HCT116 (cell line): Measurements from ENCODE around the gene STX5. TPM values are rescaled to one million over a fixed set of nuclear protein-coding genes. Genes with fewer than 3 reads are reported as not detected.

Experiments used
- ATAC-seq: fragments of 200-7000 bp; cut with Tn5 transposase; 2 replicates; pipeline ENCODE4 v1.9.1; 2020; ENCODE audit warnings: mild to moderate bottlenecking, moderate library complexity
- BruUV-seq: library from RNA; stranded (reverse); fragments of 400-500 nt; replicated peaks from 2 replicates; lab custom pipeline; 2021; lab: Mats Ljungman, UMichigan
- CTCF ChIA-PET: fragments of 300-600 bp; sonication (Branson Sonifier 250); formaldehyde crosslinking; loops from one replicate; lab custom pipeline; 2021; ENCODE audit warnings: antibody characterized with exemption; lab: Charles Lee
- POLR2A ChIA-PET: fragments of 300-600, 350-600 bp; sonication (Branson Sonifier 250); formaldehyde crosslinking; loops from one replicate; lab custom pipeline; 2021; ENCODE audit warnings: antibody characterized with exemption; lab: Charles Lee
- RAD21 ChIA-PET, 2 experiments: fragments of 300-600 bp; sonication (Branson Sonifier 250); formaldehyde crosslinking; loops; one replicate each; lab custom pipeline; 2023; ENCODE audit warnings: low total read pairs in 2 of 2; ENCODE audit not compliant: uncharacterized antibody in 2 of 2, unreplicated experiment in 2 of 2, low non-redundant PET in 1 of 2; lab: Charles Lee
- DNase-seq: peaks from one replicate; pipeline ENCODE4 v3.0.0-alpha.2; 2010; ENCODE audit warnings: low read depth, low spot score
- H2AFZ ChIP-seq: fragments of 200-600 bp; shearing (Covaris generic), sonication (generic); 2 replicates; pipeline ENCODE4 v1.6.1; 2017; ENCODE audit warnings: low read depth, mixed run types, mixed read lengths, antibody characterized with exemption, low read length; ENCODE audit not compliant: poor library complexity, severe bottlenecking
- H3K27ac ChIP-seq: 2 replicates; pipeline ENCODE4 v1.5.1; 2012; ENCODE audit warnings: low read depth, low read length
- H3K27me3 ChIP-seq: fragments of 200-600 bp; sonication (generic); 2 replicates; pipeline ENCODE4 v1.6.1; 2016; ENCODE audit warnings: mixed run types, low read length, mixed read lengths; ENCODE audit not compliant: insufficient read depth
- H3K36me3 ChIP-seq, 2 experiments: fragments of 200-500 bp in 1 of 2; fragments of 200-600 bp in 1 of 2; sonication (Bioruptor generic) in 1 of 2; sonication (generic) in 1 of 2; 2 replicates each; pipeline versions ENCODE4 v1.5.1 to v1.6.1; 2014 to 2016; ENCODE audit warnings: low read length in 2 of 2, inconsistent platforms in 1 of 2, mixed read lengths in 1 of 2, mixed run types in 1 of 2; ENCODE audit not compliant: insufficient read depth in 2 of 2, control insufficient read depth in 1 of 2
- H3K4me1 ChIP-seq, 2 experiments: fragments of 200-600 bp in 1 of 2; sonication (generic) in 1 of 2; 2 replicates each; pipeline versions ENCODE4 v1.5.1 to v1.6.1; 2012 to 2017; ENCODE audit warnings: low read length in 2 of 2, inconsistent platforms in 1 of 2, mild to moderate bottlenecking in 1 of 2, mixed read lengths in 1 of 2, mixed run types in 1 of 2, moderate library complexity in 1 of 2; ENCODE audit not compliant: insufficient read depth in 2 of 2, control insufficient read depth in 1 of 2
- H3K4me2 ChIP-seq: fragments of 200-600 bp; sonication (generic); 2 replicates; pipeline ENCODE4 v1.6.1; 2017; ENCODE audit warnings: mixed run types, low read length, mixed read lengths
- H3K4me3 ChIP-seq, 2 experiments: fragments of 200-600 bp in 1 of 2; sonication (generic) in 1 of 2; replicated peaks in 1 of 2; 2 replicates each; pipeline ENCODE4 v1.5.1; 2011 to 2016; ENCODE audit warnings: low read length in 2 of 2, control low read depth in 1 of 2, low read depth in 1 of 2, mild to moderate bottlenecking in 1 of 2, mixed read lengths in 1 of 2, mixed run types in 1 of 2
- H3K79me2 ChIP-seq: fragments of 200-600 bp; sonication (generic); 2 replicates; pipeline ENCODE4 v1.6.1; 2017; ENCODE audit warnings: mild to moderate bottlenecking, mixed run types, low read length, moderate library complexity, mixed read lengths; ENCODE audit not compliant: insufficient read depth
- H3K9ac ChIP-seq: fragments of 200-600 bp; sonication (generic); 2 replicates; pipeline ENCODE4 v1.6.1; 2016; ENCODE audit warnings: low read length, mixed read lengths
- H3K9me2 ChIP-seq: fragments of 200-600 bp; sonication (generic), shearing (Covaris generic); 2 replicates; pipeline ENCODE4 v1.6.1; 2017; ENCODE audit warnings: mixed run types, mild to moderate bottlenecking, moderate library complexity; ENCODE audit not compliant: insufficient read depth
- H3K9me3 ChIP-seq, 2 experiments: fragments of 200-500 bp in 1 of 2; fragments of 200-600 bp in 1 of 2; sonication (Bioruptor generic) in 1 of 2; sonication (generic) in 1 of 2; 2 replicates each; pipeline ENCODE4 v1.6.1; 2014 to 2017; ENCODE audit warnings: low read length in 2 of 2, mixed read lengths in 2 of 2, inconsistent platforms in 1 of 2, low read depth in 1 of 2, mild to moderate bottlenecking in 1 of 2, mixed run types in 1 of 2, moderate library complexity in 1 of 2; ENCODE audit not compliant: control insufficient read depth in 1 of 2, insufficient read depth in 1 of 2
- H4K20me1 ChIP-seq: fragments of 200-600 bp; sonication (generic), shearing (Covaris generic); 2 replicates; pipeline ENCODE4 v1.6.1; 2017; ENCODE audit warnings: mixed run types, mild to moderate bottlenecking, moderate library complexity; ENCODE audit not compliant: insufficient read depth
- ATF3 ChIP-seq: IDR thresholded peaks from 2 replicates; pipeline ENCODE4 v1.6.1; 2012
- CEBPB ChIP-seq: IDR thresholded peaks from 2 replicates; pipeline ENCODE4 v1.6.1; 2012; ENCODE audit warnings: low read depth
- CTCF ChIP-seq, 3 experiments: fragments of 200-600 bp in 1 of 3; sonication (generic) in 1 of 3; IDR thresholded peaks in 2 of 3; conservative IDR thresholded peaks in 1 of 3; 2 replicates each; pipeline ENCODE4 v1.5.1; 2012 to 2017; ENCODE audit warnings: low read depth in 2 of 3, low read length in 2 of 3, antibody characterized with exemption in 1 of 3, borderline replicate concordance in 1 of 3, control low read depth in 1 of 3, mild to moderate bottlenecking in 1 of 3, mixed read lengths in 1 of 3, mixed run types in 1 of 3, moderate library complexity in 1 of 3; ENCODE audit not compliant: insufficient read depth in 1 of 3
- EGR1 ChIP-seq: IDR thresholded peaks from 2 replicates; pipeline ENCODE4 v1.6.1; 2012; ENCODE audit warnings: low read depth
- EZH2phosphoT487 ChIP-seq: fragments of 200-600 bp; IDR thresholded peaks from 2 replicates; pipeline ENCODE4 v1.6.1; 2018; ENCODE audit warnings: antibody characterized with exemption, borderline replicate concordance
- FOSL1 ChIP-seq: IDR thresholded peaks from 2 replicates; pipeline ENCODE4 v1.6.1; 2012; ENCODE audit warnings: low read depth
- MAX ChIP-seq: IDR thresholded peaks from 2 replicates; pipeline ENCODE4 v1.6.1; 2012
- POLR2AphosphoS5 ChIP-seq: IDR thresholded peaks from 2 replicates; pipeline ENCODE4 v1.6.1; 2011; ENCODE audit warnings: mild to moderate bottlenecking, low read depth, low read length, moderate library complexity
- RAD21 ChIP-seq: IDR thresholded peaks from 2 replicates; pipeline ENCODE4 v1.6.1; 2012; ENCODE audit warnings: low read depth, mild to moderate bottlenecking
- SP1 ChIP-seq: IDR thresholded peaks from 2 replicates; pipeline ENCODE4 v1.6.1; 2012; ENCODE audit warnings: low read depth
- SRF ChIP-seq: IDR thresholded peaks from 2 replicates; pipeline ENCODE4 v1.6.1; 2012; ENCODE audit warnings: low read depth
- TCF7L2 ChIP-seq: IDR thresholded peaks from 2 replicates; pipeline ENCODE4 v1.7.0; 2011; ENCODE audit warnings: borderline replicate concordance, inconsistent platforms; ENCODE audit not compliant: insufficient read depth, insufficient read length; ENCODE audit errors: extremely low read depth
- YY1 ChIP-seq: IDR thresholded peaks from 2 replicates; pipeline ENCODE4 v1.6.1; 2011; ENCODE audit warnings: low read length, low read depth, moderate library complexity, mild to moderate bottlenecking; ENCODE audit not compliant: insufficient replicate concordance; ENCODE audit errors: extremely low read depth
- ZBTB33 ChIP-seq: IDR thresholded peaks from 2 replicates; pipeline ENCODE4 v1.6.1; 2011; ENCODE audit warnings: mild to moderate bottlenecking, low read length, moderate library complexity; ENCODE audit not compliant: insufficient replicate concordance; ENCODE audit errors: extremely low read depth
- ZNF274 ChIP-seq: fragments of 200-500 bp; sonication (Bioruptor generic); IDR thresholded peaks from 2 replicates; pipeline ENCODE4 v1.6.1; 2014; ENCODE audit warnings: mild to moderate bottlenecking, low read depth, low read length, inconsistent platforms
- intact Hi-C: fragments of 100-400 bp; cut with micrococcal nuclease; formaldehyde crosslinking; loops from 2 replicates; pipeline ENCODE4 v1.10.0; 2022
- total RNA-seq: library from RNA; stranded (reverse); gene quantifications from one replicate; pipeline ENCODE4 v1.2.1, GENCODE V29; 2021; ENCODE audit not compliant: unreplicated experiment

The STX5 gene
- total RNA-seq, 1 experiment from 2014 or later = 29.5 TPM

GRCh38 chr11:62811659-62812058, 20.2 kb downstream of the STX5 start:
- H3K9ac ChIP-seq = no peak overlapping the region
- no peak overlapping the region for H3K27ac ChIP-seq
- intact Hi-C loops = no loop called here
- H3K27me3 ChIP-seq = no peaks in the 10 kb centered on the region
- no peaks in the 10 kb centered on the region for H4K20me1 ChIP-seq
- ChIA-PET POLR2A (interaction anchor here (1.3 to 2.5 kb wide), 2 partner anchors 16 to 30 kb away, joined by 3 to 10 read pairs; no protein-coding TSS in a partner anchor), RAD21 (no interaction called here), CTCF (no interaction called here)
- TF ChIP-seq CTCF (IDR thresholded peaks at IDR 0.05 in 2 of 3, conservative IDR thresholded peaks at IDR 0.05 in 1 of 3; ENCODE audit: borderline replicate concordance in 1 of 3, insufficient read depth in 1 of 3, low read depth in 2 of 3, low read length in 2 of 3) (no peak), EZH2phosphoT487 (no peak), TCF7L2 (no peak), YY1 (no peak), FOSL1 (no peak), MAX (no peak), RAD21 (no peak), CEBPB (no peak), ATF3 (no peak), POLR2AphosphoS5 (no peak), EGR1 (no peak), ZBTB33 (no peak), SRF (no peak), SP1 (no peak), ZNF274 (no peak)
- no peak overlapping the region for H3K4me2 ChIP-seq
- no peaks in the 10 kb centered on the region; a peak in 2 of 4 replicates for H3K36me3 ChIP-seq
- ATAC-seq (no peak), DNase-seq (no peak)
- H3K79me2 ChIP-seq = no peaks in the 10 kb centered on the region
- H3K9me3 ChIP-seq = no peaks in the 10 kb centered on the region
- H3K4me3 ChIP-seq = no peak overlapping the region
- BruUV-seq = no TSS peak
- no peak overlapping the region for H2AFZ ChIP-seq
- H3K9me2 ChIP-seq = no peaks in the 10 kb centered on the region
- peaks cover 0 to 2% of the 10 kb centered on the region in 2 experiments; a peak in 1 of 4 replicates for H3K4me1 ChIP-seq
